ENCODE measurements around the gene ID2.

- TF ChIP-seq, protein P1, sequence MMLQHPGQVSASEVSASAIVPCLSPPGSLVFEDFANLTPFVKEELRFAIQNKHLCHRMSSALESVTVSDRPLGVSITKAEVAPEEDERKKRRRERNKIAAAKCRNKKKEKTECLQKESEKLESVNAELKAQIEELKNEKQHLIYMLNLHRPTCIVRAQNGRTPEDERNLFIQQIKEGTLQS (IDR thresholded peaks at IDR 0.05) = peak; percentile 4
- TF ChIP-seq CTCF (IDR thresholded peaks at IDR 0.05; ENCODE audit: low read depth, low read length, missing input control) = no peak
- peak; percentile 76 for TF ChIP-seq TAF1 (conservative IDR thresholded peaks at IDR 0.05)
- TF ChIP-seq GABPA (IDR thresholded peaks at IDR 0.05 in 1 of 2, conservative IDR thresholded peaks at IDR 0.05 in 1 of 2) = no peak
- no peak for TF ChIP-seq MAX (IDR thresholded peaks at IDR 0.05)
These were observed 1.1 kb downstream of the ID2 start for GRCh38 chr2:8682719-8683667.
